GM23338 (cell line): ENCODE results near the gene WWP2. TPM values are rescaled to one million over a fixed set of nuclear protein-coding genes. Genes with fewer than 3 reads are reported as not detected.

Experiments used
- ATAC-seq: fragments of 200-7000 bp; cut with Tn5 transposase; 3 replicates; pipeline ENCODE4 v1.9.1; 2020
- DNase-seq: peaks from one replicate; pipeline ENCODE4 v3.0.0-alpha.2; 2015; ENCODE audit warnings: low spot score
- H2AFZ ChIP-seq: fragments of 200-600 bp; sonication (generic); 2 replicates; pipeline ENCODE4 v1.8.0; 2016; ENCODE audit warnings: antibody characterized with exemption, mild to moderate bottlenecking, moderate library complexity
- H3F3A ChIP-seq: fragments of 200-600 bp; sonication (generic); replicated peaks from 2 replicates; pipeline ENCODE4 v1.8.0; 2017; ENCODE audit warnings: antibody characterized with exemption, mixed run types, low read depth
- H3K27ac ChIP-seq: fragments of 200-600 bp; sonication (generic); 2 replicates; pipeline ENCODE4 v1.6.1; 2016; ENCODE audit warnings: low read depth
- H3K27me3 ChIP-seq: fragments of 200-600 bp; sonication (generic); 2 replicates; pipeline ENCODE4 v1.8.0; 2016; ENCODE audit warnings: mild to moderate bottlenecking, mixed run types, moderate library complexity; ENCODE audit not compliant: insufficient read depth
- H3K36me3 ChIP-seq: fragments of 200-600 bp; sonication (generic); 2 replicates; pipeline ENCODE4 v1.8.0; 2016; ENCODE audit warnings: mild to moderate bottlenecking; ENCODE audit not compliant: insufficient read depth
- H3K4me1 ChIP-seq: fragments of 200-600 bp; sonication (generic); 2 replicates; pipeline ENCODE4 v1.8.0; 2016; ENCODE audit warnings: mild to moderate bottlenecking, moderate library complexity; ENCODE audit not compliant: insufficient read depth
- H3K4me2 ChIP-seq: fragments of 200-600 bp; sonication (generic); 2 replicates; pipeline ENCODE4 v1.7.1; 2017; ENCODE audit warnings: mixed run types
- H3K4me3 ChIP-seq: fragments of 200-600 bp; sonication (generic); 2 replicates; pipeline ENCODE4 v1.6.1; 2016; ENCODE audit warnings: mixed run types
- H3K79me2 ChIP-seq: fragments of 200-600 bp; sonication (generic); replicated peaks from 2 replicates; pipeline ENCODE4 v1.8.0; 2017; ENCODE audit warnings: mild to moderate bottlenecking; ENCODE audit not compliant: insufficient read depth
- H3K9me2 ChIP-seq: fragments of 200-600 bp; sonication (generic); 2 replicates; pipeline ENCODE4 v1.8.0; 2017; ENCODE audit not compliant: insufficient read depth
- H4K20me1 ChIP-seq: fragments of 200-600 bp; sonication (generic); replicated peaks from 2 replicates; pipeline ENCODE4 v1.8.0; 2017; ENCODE audit warnings: mild to moderate bottlenecking; ENCODE audit not compliant: insufficient read depth
- H3K27ac Mint-ChIP-seq: 2 replicates; pipeline ENCODE4 v1.8.0; 2020; ENCODE audit warnings: inconsistent platforms, mild to moderate bottlenecking, moderate library complexity, mixed read lengths
- H3K27me3 Mint-ChIP-seq: 3 replicates; pipeline ENCODE4 v1.8.0; 2022; ENCODE audit warnings: low read depth, mild to moderate bottlenecking, moderate library complexity, mixed read lengths, inconsistent platforms; ENCODE audit not compliant: insufficient read depth, poor library complexity
- H3K36me3 Mint-ChIP-seq: 3 replicates; pipeline ENCODE4 v1.8.0; 2021; ENCODE audit warnings: low read depth, mild to moderate bottlenecking, inconsistent platforms, moderate library complexity, mixed read lengths
- H3K4me1 Mint-ChIP-seq: 3 replicates; pipeline ENCODE4 v1.8.0; 2020; ENCODE audit warnings: mild to moderate bottlenecking, inconsistent platforms, mixed read lengths
- H3K4me3 Mint-ChIP-seq: 3 replicates; pipeline ENCODE4 v1.8.0; 2021; ENCODE audit warnings: moderate library complexity, mild to moderate bottlenecking, inconsistent platforms, mixed read lengths
- H3K9me3 Mint-ChIP-seq: 3 replicates; pipeline ENCODE4 v1.8.0; 2020; ENCODE audit warnings: moderate library complexity, mild to moderate bottlenecking, inconsistent platforms, mixed read lengths
- CREB1 ChIP-seq: fragments of 250-450 bp; sonication (Bioruptor Pico); IDR thresholded peaks from 2 replicates; pipeline ENCODE4 v1.5.0; 2020; ENCODE audit warnings: low read depth, mild to moderate bottlenecking, moderate library complexity
- ETS1 ChIP-seq: IDR thresholded peaks from 2 replicates; pipeline ENCODE4 v1.6.1; 2016; ENCODE audit warnings: antibody characterized with exemption
- EZH2 ChIP-seq: fragments of 200-600 bp; sonication (generic); IDR thresholded peaks from one replicate; pipeline ENCODE4 v1.8.0; 2017; ENCODE audit warnings: antibody characterized with exemption, mild to moderate bottlenecking, low read depth; ENCODE audit not compliant: unreplicated experiment
- JUNB ChIP-seq: IDR thresholded peaks from one replicate; pipeline ENCODE4 v1.6.1; 2016; ENCODE audit warnings: antibody characterized with exemption; ENCODE audit not compliant: unreplicated experiment
- NANOG ChIP-seq: IDR thresholded peaks from 2 replicates; pipeline ENCODE4 v1.6.1; 2016; ENCODE audit warnings: antibody characterized with exemption, borderline replicate concordance
- POLR2AphosphoS5 ChIP-seq: IDR thresholded peaks from 2 replicates; pipeline ENCODE4 v1.6.1; 2016; ENCODE audit warnings: antibody characterized with exemption, low read depth
- STAT1 ChIP-seq: IDR thresholded peaks from one replicate; pipeline ENCODE4 v1.6.1; 2016; ENCODE audit warnings: antibody characterized with exemption; ENCODE audit not compliant: unreplicated experiment
- ZNF114 ChIP-seq: fragments of 250-450 bp; sonication (Bioruptor Pico); IDR thresholded peaks from 2 replicates; pipeline ENCODE4 v1.5.0; 2020; ENCODE audit warnings: mild to moderate bottlenecking, moderate library complexity
- ZNF331 ChIP-seq: fragments of 250-450 bp; sonication (Bioruptor Pico); IDR thresholded peaks from 2 replicates; pipeline ENCODE4 v1.5.0; 2020; ENCODE audit warnings: low read depth, mild to moderate bottlenecking, moderate library complexity
- polyA plus RNA-seq: library from polyadenylated mRNA; unstranded; fragments of >200 nt; fragmentation: Nextera tagmentation; extraction: Ambion mirVana; gene quantifications from 2 replicates; pipeline ENCODE4 v1.2.1, GENCODE V29; 2016
- total RNA-seq: library from RNA; depleted of rRNA; stranded (reverse); fragments of >200 nt; shearing (Covaris generic); gene quantifications from 2 replicates; pipeline ENCODE4 v1.2.3, GENCODE V29; 2014
- TF ChIP-seq, protein P1 (sequence below), 2 experiments: fragments of 200-600 bp in 1 of 2; sonication (generic) in 1 of 2; conservative IDR thresholded peaks; 2 replicates each; pipeline versions ENCODE4 v1.5.1 to v1.6.1; 2016 to 2017; ENCODE audit warnings: antibody characterized with exemption in 2 of 2, low read depth in 2 of 2, mild to moderate bottlenecking in 2 of 2, moderate library complexity in 1 of 2
- TF ChIP-seq, protein P2 (sequence below): fragments of 250-450 bp; sonication (Bioruptor Pico); IDR thresholded peaks from 2 replicates; pipeline ENCODE4 v1.5.0; 2020; ENCODE audit warnings: mild to moderate bottlenecking, moderate library complexity

The WWP2 gene
- total and polyA plus RNA-seq, 2 experiments from 2014 or later = 12.3 to 35.5 TPM

DNA sequence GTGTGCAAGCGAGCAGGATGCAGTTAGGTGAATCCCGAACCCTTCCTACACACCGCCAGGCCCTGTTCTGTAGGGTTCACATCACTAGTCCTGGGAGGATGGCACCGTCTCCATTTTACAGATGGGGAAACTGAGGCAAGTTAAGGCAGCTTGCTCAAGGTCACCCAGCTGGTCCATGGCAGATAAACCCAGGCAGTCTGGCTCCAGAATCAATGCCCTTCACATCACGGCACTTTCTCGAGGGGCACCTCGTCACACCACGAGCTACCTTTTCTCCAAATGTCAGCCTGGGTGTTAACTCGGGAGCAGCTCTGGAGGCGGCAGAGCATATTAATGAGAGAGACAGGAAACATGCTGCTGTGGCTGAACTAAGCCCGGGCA, 16.9 kb upstream of the WWP2 start:
- Histone ChIP-seq H3F3A (peaks cover 14% of the 10 kb centered on the region; the same call in 1 of the 2 replicates), H2AFZ (no peak overlapping the region), H3K4me3 (no peak overlapping the region), H3K27me3 (no peaks in the 10 kb centered on the region), H3K36me3 (peaks cover 83% of the 10 kb centered on the region), H3K4me1 (no peaks in the 10 kb centered on the region), H3K79me2 (peaks cover 15% of the 10 kb centered on the region; the same call in 1 of the 2 replicates), H3K27ac (no peak overlapping the region), H3K4me2 (no peak overlapping the region), H4K20me1 (peaks cover 23% of the 10 kb centered on the region), H3K9me2 (no peaks in the 10 kb centered on the region)
- Mint-ChIP-seq H3K27me3 (peaks cover 4% of the 10 kb centered on the region), H3K9me3 (no peaks in the 10 kb centered on the region), H3K27ac (no peak overlapping the region), H3K36me3 (peaks cover 94% of the 10 kb centered on the region), H3K4me3 (no peak overlapping the region), H3K4me1 (no peaks in the 10 kb centered on the region)
- no peak for DNase-seq
- TF ChIP-seq JUNB (no peak), CREB1 (no peak), NANOG (no peak), POLR2AphosphoS5 (no peak), ZNF331 (CRISPR knock-in tag) (no peak), EZH2 (no peak), ETS1 (no peak), ZNF114 (no peak), STAT1 (no peak)
- TF ChIP-seq, protein P1, sequence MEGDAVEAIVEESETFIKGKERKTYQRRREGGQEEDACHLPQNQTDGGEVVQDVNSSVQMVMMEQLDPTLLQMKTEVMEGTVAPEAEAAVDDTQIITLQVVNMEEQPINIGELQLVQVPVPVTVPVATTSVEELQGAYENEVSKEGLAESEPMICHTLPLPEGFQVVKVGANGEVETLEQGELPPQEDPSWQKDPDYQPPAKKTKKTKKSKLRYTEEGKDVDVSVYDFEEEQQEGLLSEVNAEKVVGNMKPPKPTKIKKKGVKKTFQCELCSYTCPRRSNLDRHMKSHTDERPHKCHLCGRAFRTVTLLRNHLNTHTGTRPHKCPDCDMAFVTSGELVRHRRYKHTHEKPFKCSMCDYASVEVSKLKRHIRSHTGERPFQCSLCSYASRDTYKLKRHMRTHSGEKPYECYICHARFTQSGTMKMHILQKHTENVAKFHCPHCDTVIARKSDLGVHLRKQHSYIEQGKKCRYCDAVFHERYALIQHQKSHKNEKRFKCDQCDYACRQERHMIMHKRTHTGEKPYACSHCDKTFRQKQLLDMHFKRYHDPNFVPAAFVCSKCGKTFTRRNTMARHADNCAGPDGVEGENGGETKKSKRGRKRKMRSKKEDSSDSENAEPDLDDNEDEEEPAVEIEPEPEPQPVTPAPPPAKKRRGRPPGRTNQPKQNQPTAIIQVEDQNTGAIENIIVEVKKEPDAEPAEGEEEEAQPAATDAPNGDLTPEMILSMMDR (conservative IDR thresholded peaks at IDR 0.05; ENCODE audit: low read depth in 2 of 2) = no peak
- TF ChIP-seq, protein P2, sequence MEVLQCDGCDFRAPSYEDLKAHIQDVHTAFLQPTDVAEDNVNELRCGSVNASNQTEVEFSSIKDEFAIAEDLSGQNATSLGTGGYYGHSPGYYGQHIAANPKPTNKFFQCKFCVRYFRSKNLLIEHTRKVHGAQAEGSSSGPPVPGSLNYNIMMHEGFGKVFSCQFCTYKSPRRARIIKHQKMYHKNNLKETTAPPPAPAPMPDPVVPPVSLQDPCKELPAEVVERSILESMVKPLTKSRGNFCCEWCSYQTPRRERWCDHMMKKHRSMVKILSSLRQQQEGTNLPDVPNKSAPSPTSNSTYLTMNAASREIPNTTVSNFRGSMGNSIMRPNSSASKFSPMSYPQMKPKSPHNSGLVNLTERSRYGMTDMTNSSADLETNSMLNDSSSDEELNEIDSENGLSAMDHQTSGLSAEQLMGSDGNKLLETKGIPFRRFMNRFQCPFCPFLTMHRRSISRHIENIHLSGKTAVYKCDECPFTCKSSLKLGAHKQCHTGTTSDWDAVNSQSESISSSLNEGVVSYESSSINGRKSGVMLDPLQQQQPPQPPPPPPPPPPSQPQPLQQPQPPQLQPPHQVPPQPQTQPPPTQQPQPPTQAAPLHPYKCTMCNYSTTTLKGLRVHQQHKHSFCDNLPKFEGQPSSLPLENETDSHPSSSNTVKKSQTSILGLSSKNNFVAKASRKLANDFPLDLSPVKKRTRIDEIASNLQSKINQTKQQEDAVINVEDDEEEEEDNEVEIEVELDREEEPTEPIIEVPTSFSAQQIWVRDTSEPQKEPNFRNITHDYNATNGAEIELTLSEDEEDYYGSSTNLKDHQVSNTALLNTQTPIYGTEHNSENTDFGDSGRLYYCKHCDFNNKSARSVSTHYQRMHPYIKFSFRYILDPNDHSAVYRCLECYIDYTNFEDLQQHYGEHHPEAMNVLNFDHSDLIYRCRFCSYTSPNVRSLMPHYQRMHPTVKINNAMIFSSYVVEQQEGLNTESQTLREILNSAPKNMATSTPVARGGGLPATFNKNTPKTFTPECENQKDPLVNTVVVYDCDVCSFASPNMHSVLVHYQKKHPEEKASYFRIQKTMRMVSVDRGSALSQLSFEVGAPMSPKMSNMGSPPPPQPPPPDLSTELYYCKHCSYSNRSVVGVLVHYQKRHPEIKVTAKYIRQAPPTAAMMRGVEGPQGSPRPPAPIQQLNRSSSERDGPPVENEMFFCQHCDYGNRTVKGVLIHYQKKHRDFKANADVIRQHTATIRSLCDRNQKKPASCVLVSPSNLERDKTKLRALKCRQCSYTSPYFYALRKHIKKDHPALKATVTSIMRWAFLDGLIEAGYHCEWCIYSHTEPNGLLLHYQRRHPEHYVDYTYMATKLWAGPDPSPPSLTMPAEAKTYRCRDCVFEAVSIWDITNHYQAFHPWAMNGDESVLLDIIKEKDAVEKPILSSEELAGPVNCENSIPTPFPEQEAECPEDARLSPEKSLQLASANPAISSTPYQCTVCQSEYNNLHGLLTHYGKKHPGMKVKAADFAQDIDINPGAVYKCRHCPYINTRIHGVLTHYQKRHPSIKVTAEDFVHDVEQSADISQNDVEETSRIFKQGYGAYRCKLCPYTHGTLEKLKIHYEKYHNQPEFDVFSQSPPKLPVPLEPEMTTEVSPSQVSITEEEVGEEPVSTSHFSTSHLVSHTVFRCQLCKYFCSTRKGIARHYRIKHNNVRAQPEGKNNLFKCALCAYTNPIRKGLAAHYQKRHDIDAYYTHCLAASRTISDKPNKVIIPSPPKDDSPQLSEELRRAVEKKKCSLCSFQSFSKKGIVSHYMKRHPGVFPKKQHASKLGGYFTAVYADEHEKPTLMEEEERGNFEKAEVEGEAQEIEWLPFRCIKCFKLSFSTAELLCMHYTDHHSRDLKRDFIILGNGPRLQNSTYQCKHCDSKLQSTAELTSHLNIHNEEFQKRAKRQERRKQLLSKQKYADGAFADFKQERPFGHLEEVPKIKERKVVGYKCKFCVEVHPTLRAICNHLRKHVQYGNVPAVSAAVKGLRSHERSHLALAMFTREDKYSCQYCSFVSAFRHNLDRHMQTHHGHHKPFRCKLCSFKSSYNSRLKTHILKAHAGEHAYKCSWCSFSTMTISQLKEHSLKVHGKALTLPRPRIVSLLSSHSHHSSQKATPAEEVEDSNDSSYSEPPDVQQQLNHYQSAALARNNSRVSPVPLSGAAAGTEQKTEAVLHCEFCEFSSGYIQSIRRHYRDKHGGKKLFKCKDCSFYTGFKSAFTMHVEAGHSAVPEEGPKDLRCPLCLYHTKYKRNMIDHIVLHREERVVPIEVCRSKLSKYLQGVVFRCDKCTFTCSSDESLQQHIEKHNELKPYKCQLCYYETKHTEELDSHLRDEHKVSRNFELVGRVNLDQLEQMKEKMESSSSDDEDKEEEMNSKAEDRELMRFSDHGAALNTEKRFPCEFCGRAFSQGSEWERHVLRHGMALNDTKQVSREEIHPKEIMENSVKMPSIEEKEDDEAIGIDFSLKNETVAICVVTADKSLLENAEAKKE (CRISPR knock-in tag) = no peak
- ATAC-seq = no peak
